GM10248 (cell line): ENCODE results near the gene PLEKHM2.

Experiments used
- CTCF ChIA-PET: fragments of 300-600 bp; sonication (Branson Sonifier 250); formaldehyde crosslinking; extraction: SDS; loops from one replicate; lab custom pipeline; 2021; ENCODE audit warnings: antibody characterized with exemption; lab: Yijun Ruan, JAX
- POLR2A ChIA-PET: fragments of 350-650 bp; sonication (Branson Sonifier 250); formaldehyde crosslinking; extraction: SDS; loops from one replicate; lab custom pipeline; 2020; ENCODE audit warnings: antibody characterized with exemption; lab: Yijun Ruan, JAX
- DNase-seq: peaks from one replicate; pipeline ENCODE4 v3.0.0; 2012; ENCODE audit errors: extremely low spot score
- TF ChIP-seq, protein P1 (sequence below): IDR thresholded peaks from 2 replicates; pipeline ENCODE4 v1.5.1; 2012; ENCODE audit warnings: mild to moderate bottlenecking, low read depth; ENCODE audit errors: extremely low read depth, missing control alignments, control extremely low read depth

Gene PLEKHM2

DNA sequence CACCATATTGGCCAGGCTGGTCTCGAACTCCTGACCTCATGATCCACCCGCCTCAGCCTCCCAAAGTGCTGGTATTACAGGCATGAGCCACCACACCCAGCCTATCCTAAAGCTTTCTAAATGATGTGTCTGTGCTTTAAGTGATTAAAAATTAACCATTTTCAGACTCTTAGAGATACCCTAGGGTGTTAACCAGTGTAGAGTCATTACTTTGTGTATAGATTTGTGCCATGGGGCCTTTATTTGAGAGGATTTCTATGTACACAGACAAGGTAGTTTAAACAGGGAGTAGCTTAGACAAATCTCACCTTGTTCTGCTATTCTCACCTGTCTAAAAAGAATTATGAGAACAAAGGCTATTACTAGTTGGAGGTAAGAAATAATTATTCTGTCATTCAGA is 12.7 kb upstream of the PLEKHM2 start:
- TF ChIP-seq, protein P1, sequence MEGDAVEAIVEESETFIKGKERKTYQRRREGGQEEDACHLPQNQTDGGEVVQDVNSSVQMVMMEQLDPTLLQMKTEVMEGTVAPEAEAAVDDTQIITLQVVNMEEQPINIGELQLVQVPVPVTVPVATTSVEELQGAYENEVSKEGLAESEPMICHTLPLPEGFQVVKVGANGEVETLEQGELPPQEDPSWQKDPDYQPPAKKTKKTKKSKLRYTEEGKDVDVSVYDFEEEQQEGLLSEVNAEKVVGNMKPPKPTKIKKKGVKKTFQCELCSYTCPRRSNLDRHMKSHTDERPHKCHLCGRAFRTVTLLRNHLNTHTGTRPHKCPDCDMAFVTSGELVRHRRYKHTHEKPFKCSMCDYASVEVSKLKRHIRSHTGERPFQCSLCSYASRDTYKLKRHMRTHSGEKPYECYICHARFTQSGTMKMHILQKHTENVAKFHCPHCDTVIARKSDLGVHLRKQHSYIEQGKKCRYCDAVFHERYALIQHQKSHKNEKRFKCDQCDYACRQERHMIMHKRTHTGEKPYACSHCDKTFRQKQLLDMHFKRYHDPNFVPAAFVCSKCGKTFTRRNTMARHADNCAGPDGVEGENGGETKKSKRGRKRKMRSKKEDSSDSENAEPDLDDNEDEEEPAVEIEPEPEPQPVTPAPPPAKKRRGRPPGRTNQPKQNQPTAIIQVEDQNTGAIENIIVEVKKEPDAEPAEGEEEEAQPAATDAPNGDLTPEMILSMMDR: no peak

DNA sequence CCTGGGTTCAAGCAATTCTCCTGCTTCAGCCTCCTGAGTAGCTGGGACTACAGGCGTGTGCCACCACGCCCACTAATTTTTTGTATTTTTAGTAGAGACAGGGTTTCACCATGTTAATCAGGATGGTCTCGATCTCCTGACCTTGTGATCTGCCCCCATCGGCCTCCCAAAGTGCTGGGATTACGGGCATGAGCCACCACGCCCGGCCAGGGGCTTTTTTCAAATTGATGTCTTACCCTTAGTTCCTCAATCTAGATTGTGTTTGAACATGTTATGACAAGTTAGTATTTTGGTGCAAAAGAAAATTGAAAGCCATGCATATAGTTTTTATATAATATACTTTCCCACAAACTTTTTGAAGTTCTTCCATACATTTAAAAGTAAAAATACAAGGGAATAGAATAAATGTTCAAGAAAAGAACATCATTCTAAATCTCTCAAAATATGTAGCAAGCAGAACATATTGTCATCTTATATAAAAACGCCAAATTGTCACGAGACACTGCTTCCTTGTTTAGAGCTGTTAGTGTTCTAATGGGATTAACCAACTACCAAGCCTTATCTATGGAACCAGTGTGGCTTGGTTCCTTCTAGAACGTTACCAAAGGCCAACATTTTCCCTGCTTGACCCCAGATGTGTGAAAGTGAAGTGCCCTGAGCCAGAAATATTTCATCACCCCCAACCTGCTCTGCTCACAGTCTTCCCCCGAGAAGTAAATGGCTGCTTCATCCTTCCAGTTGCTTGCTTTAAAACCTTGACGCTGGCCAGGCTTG is 9.5 kb upstream of the PLEKHM2 start:
- ChIA-PET POLR2A (no interaction called here), CTCF (no interaction called here)
- TF ChIP-seq, protein P1: no peak
- DNase-seq: no peak

More for the DNA sequence above, 12.7 kb upstream of the PLEKHM2 start:
- POLR2A ChIA-PET: no interaction called here
- no peak for DNase-seq
- CTCF ChIA-PET: no interaction called here

DNA sequence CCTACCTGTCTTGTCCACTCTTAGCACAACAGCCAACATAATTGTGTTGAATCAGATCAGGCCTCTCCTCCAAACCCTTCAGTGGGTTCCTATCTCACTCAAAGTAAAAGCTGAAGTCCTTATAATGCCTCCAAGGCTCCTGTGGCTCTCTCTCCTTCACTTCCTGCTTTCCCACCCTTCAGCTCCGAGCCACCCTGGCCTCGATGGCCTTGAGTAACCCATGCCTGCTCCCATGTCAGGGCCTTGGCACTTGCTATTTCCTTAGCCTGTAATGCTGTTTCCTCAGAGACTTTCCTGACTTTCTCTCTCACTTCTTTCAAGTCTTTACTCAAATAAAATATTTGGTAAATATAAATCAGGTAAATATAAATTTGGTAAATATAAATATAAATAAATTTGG is 8.1 kb upstream of the PLEKHM2 start:
- TF ChIP-seq, protein P1: no peak
- CTCF ChIA-PET: interaction anchor here (2.6 kb wide), 1 partner anchor 13 kb away, joined by 11 read pairs; no protein-coding TSS in a partner anchor
- DNase-seq: no peak
- POLR2A ChIA-PET: no interaction called here

DNA sequence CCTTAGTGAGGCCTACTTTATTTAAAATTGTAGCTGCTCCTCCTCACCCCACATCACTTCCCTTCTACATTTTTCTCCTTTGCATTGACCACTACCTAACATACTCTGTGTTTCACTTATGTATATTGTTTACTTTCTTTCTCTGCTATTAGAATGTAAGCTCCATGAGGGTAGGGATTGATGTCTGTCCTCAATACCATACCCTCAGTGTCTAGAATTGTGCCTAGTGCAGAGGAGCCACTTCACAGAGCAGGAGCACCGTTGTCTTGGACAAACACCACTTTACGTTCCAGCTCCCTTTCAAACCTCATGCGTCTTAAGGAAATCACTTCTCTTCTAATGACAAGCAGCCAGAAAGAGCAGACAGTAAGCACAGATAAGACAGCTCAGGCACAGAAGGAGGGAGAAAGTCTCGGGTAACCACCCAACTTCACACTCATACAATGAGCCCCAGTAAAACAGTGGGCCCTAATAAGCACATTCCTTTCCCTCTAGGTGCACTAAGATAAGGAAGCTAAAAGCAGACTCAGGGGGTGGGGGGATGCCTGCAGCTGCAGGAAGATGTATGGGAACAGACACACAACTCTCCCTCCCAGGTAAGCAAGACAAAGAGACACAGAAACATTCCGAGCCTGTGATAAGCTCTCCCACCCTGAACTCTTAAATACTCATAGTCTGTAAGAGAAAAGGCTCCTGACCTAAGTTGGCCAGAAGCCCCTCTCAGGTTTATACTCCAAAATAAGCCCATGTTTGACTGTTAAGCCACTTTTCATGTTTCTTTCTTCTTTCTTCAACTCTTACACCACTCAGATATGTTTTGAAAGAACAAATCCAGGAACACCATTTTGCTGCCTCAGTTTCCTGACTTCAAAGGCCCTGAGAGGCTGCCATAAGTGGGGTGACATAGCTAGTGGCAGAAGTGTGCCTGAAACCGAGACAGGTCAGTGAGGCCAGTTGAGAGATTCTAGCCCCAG is 7.1 kb upstream of the PLEKHM2 start:
- ChIA-PET CTCF (interaction anchor here (2.6 kb wide), 1 partner anchor 14 kb away, joined by 11 read pairs; no protein-coding TSS in a partner anchor), POLR2A (no interaction called here)
- TF ChIP-seq, protein P1: no peak
- DNase-seq: no peak

DNA sequence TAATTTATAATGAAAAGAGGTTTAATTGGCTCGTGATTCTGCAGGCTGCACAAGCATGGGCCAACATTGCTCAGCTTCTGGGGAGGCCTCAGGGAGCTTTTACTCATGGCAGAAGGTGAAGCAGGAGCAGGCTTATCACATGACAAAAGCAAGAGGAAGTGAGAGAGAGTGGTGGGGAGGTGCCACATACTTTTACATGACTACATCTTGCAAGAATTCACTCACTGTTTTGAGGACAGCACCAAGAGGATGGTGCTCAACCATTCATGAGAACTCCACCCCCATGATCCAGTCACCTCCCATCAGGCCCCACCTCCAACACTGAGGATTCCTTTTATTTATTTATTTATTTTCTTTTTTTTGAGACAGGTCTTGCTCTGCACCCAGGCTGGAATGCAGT is 5.5 kb upstream of the PLEKHM2 start:
- CTCF ChIA-PET: interaction anchor here (1.1 to 2.6 kb wide), 3 partner anchors 16 to 63 kb away, joined by 4 to 11 read pairs (median 6); no protein-coding TSS in a partner anchor
- TF ChIP-seq, protein P1: no peak
- POLR2A ChIA-PET: no interaction called here
- DNase-seq: no peak

DNA sequence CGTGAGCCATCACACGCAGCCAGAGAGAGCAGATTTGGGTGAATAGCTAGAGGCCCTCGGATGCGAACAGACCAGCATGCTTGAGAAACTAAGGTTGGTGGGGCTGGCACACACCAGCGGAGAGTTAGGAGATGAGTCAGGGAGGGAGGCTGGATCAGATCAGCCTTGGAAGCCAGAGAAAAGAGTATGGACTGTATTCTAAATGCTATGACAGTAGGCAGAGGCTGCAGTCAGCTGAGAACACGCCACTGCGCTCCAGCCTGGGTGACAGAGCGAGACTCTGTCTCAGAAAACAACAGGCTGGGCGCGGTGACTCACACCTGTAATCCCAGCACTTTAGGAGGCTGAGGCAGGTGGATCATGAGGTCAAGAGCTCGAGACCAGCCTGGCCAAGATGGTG is 4.0 kb upstream of the PLEKHM2 start:
- CTCF ChIA-PET: interaction anchor here (1.0 to 1.7 kb wide), 4 partner anchors 11 to 61 kb away, joined by 3 to 6 read pairs (median 3); no protein-coding TSS in a partner anchor
- no peak for DNase-seq
- TF ChIP-seq, protein P1: no peak
- POLR2A ChIA-PET: no interaction called here
